ELR (cell line): ENCODE measurements around the gene PPP3CA.
"Not testable (repeated sequence)": the region's sequence is repeated elsewhere in the genome, so short reads cannot be mapped to it uniquely, and the experiment has no call there.

ENCODE experiments used
- DNase-seq: peaks from one replicate; pipeline ENCODE4 v3.0.0-alpha.2; 2015; ENCODE audit warnings: low read depth

PPP3CA gene

GRCh38 chr4:101211146-101211553, 136.2 kb downstream of the PPP3CA start:
- peak; percentile 25 for DNase-seq

- DNase-seq: no peak
Observed at GRCh38 chr4:101210331-101210730, 137.0 kb downstream of the PPP3CA start.

GRCh38 chr4:101208171-101208570, 139.2 kb downstream of the PPP3CA start:
- no peak for DNase-seq

- DNase-seq: peak; percentile 69
Observed at GRCh38 chr4:101205916-101206315, 141.4 kb downstream of the PPP3CA start.

- no peak for DNase-seq
Observed at GRCh38 chr4:101201421-101201820, 145.9 kb downstream of the PPP3CA start.

- DNase-seq: peak; percentile 94
Observed at GRCh38 chr4:101200561-101200960, 146.8 kb downstream of the PPP3CA start.

- DNase-seq: peak; percentile 34
Observed at GRCh38 chr4:101199507-101200285, 147.6 kb downstream of the PPP3CA start.

- no peak for DNase-seq
Observed at GRCh38 chr4:101198682-101199339, 148.5 kb downstream of the PPP3CA start.

GRCh38 chr4:101197350-101197749, 150.0 kb downstream of the PPP3CA start:
- DNase-seq: no peak

GRCh38 chr4:101192244-101192643, 155.1 kb downstream of the PPP3CA start:
- DNase-seq: no peak

GRCh38 chr4:101191302-101192098, 155.8 kb downstream of the PPP3CA start:
- DNase-seq: no peak

GRCh38 chr4:101190751-101191150, 156.6 kb downstream of the PPP3CA start:
- no peak for DNase-seq

- no peak for DNase-seq
Observed at GRCh38 chr4:101188906-101189305, 158.4 kb downstream of the PPP3CA start.

- peak; percentile 34 for DNase-seq
Observed at GRCh38 chr4:101187841-101188240, 159.5 kb downstream of the PPP3CA start.

GRCh38 chr4:101186567-101187184, 160.7 kb downstream of the PPP3CA start:
- no peak for DNase-seq

GRCh38 chr4:101184668-101185067, 162.7 kb downstream of the PPP3CA start:
- DNase-seq: no peak

GRCh38 chr4:101183666-101184373, 163.5 kb downstream of the PPP3CA start:
- peak; percentile 68 for DNase-seq

- no peak for DNase-seq
Observed at GRCh38 chr4:101183221-101183620, 164.1 kb downstream of the PPP3CA start.

GRCh38 chr4:101182688-101183087, 164.6 kb downstream of the PPP3CA start:
- not testable (repeated sequence) for DNase-seq

- peak; percentile 47 for DNase-seq
Observed at GRCh38 chr4:101178731-101179130, 168.6 kb downstream of the PPP3CA start.

- DNase-seq: no peak
Observed at GRCh38 chr4:101177154-101177553, 170.2 kb downstream of the PPP3CA start.
